Iris pigment epithelial cell (primary cell): ENCODE results near the gene CD163L1.
"Not testable (repeated sequence)": the region's sequence is repeated elsewhere in the genome, so short reads cannot be mapped to it uniquely, and the experiment has no call there.

ENCODE experiments used
- DNase-seq: peaks from one replicate; pipeline ENCODE4 v3.0.0-alpha.2; 2011; ENCODE audit warnings: low read depth

The CD163L1 gene

DNA sequence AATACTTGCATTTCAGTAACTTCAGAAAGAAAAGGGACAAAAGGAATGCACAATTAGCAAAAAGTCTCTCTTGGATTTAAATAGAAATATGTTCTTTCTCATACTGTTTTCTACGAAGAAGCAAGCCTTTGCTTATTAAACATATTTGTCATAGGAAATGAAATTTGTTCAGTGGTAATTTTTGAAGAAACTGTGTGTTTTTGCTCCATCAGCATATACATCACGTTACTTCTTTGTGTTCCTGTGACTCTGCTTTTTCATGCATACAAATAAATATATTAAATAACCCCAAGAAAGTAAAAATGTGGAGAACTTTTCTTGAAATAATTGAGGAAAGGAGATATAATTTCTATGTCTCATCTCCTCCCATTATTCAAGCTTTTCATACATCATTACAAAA, 39.7 kb downstream of the CD163L1 start:
- no peak for DNase-seq

DNA sequence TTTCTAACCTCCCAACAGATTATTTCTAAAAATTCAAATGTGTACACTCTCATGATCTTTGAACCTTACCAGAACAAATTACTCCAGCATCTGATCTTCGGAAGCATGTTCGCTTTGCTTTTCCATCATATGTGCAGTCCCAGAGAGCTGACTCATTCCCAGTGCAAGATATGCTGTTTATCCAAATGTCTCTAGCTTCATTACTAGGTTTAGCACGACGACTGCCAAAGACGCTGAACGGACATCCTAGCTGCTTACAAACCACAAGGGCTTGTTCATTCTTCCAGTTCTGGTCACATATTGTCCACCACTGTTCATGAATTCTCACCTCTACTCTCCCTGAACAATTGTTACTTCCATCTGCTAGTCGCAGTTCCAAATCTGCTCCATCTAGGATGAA, 40.5 kb downstream of the CD163L1 start:
- DNase-seq = peak; percentile 1

DNA sequence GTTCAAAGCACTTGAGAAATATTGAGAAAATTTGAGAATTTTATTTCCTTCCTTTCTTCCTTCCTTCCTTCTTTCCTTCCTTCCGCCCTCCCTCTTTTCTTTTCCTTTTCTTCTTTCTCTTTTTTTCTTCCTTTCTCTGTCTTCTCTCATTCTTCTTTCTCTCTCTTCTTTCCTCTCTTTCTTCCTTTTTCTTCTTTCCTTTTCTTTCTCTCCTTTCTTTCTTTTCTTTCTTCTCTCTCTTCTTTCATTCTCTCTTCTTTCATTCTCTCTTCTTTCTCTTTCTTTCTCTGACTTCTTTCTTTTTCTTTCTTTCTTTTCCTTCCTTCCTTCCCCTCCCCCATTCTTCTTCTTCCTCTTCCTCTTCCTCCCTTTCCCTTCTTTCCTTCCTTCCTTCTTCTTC, 44.9 kb downstream of the CD163L1 start:
- DNase-seq = no peak

DNA sequence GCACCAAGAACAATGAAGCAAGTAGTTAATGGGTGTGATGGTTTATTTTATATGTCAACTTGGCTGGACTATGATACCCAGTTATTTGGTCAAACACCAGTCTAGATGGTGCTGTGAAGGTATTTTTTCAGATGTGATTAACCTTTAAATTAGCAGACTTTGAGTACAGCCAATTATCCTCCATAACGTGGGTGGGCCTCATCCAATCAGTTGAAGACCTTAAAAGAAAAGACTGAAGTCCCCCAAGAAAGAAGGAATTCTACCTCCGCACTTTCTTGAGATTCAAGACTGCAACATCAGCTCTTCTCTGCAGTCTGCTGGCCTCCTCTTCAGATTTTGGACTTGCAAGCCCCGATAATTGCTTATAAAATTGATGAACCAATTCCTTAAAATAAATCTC, 47.5 kb downstream of the CD163L1 start:
- no peak for DNase-seq

DNA sequence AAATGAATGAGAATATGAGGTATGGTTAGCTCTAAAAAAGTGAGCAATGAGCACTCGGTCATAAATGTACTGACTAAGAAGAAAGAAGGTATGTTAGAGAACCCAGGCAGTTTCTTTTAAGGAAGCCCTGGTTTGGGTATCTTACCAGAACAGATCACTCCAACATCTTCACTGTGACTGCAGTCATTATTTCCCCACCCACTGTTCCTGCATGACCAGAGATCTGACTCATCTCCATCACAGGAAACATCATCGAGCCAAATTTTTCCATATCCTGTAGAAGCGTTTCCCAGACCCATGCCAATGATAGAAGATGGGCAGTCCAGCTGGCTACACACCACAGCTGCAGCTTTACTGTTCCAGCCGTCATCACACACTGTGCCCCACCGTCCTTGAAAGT, 48.0 kb downstream of the CD163L1 start:
- peak; percentile 9 for DNase-seq

DNA sequence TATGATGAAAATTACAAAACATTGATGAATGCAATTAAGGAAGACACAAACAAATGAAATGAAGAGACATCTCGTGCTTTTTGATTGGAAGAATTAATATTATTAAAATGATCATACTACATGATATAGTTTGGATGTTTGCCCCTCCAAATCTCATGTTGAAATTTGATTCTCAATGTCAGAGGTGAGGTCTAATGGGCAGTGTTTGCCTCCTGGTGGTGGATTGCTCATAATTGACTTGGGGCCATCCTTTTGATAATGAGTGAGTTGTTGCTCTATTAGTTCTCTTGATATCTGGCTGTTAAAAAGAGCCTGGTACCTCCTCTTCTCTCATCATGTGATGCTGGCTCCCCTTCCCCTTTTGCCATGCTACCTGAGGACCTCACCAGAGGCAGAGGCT, 56.7 kb downstream of the CD163L1 start:
- DNase-seq = no peak

DNA sequence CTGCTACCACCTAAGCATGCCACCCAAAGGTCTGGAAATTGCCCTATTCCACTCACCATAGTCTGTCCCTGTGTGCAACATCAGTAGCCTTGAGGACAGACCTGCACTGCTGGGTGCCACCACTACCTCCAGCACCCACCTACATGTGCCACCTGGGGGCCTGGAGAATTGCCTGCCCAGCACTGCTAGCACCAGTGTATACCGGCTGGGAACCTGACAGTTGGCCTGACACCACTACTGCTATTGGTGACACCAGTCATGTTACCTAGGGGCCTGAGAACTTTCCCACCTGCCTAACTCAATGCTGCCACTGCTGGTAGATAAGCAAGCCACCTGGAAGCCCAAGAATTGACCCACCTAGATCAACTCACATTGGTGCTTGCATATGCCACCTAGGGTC, 60.8 kb downstream of the CD163L1 start:
- DNase-seq = no peak

DNA sequence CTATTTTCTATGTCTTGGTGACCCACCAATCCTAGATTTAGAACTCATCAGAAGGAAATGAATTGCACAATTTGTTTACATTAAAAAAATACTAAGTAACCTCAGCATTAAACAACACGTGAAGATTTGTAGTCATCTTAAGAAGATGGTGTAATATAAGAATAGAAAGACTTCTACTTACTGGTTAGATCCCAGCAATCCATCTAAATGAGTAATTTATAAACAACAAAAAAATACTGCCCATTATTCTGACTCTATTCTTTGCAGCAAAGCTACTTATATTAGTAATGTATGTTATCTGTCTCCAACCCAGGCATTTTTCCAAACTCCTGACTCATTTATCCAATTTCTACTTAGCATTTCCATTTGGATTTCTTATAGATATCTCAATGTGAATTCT, 67.8 kb downstream of the CD163L1 start:
- DNase-seq = peak; percentile 28

DNA sequence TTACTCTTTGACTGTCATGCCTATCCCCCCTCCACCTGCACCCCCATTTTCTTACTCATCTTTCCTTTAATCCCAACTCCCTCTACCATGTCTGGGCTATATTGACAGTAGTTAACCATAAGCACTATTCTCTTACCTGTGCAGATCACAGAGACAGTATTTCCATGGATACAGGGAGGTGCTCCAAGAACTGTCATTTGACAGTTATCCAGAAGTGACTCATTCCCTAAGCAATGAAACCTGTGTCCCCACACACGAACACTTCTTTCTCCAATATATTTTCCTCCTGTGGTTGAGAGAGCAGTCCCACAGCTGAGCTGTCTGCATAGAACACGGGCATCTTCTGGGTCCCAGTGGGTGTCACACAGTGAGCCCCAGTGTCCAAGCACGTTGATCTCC, 68.8 kb downstream of the CD163L1 start:
- no peak for DNase-seq

DNA sequence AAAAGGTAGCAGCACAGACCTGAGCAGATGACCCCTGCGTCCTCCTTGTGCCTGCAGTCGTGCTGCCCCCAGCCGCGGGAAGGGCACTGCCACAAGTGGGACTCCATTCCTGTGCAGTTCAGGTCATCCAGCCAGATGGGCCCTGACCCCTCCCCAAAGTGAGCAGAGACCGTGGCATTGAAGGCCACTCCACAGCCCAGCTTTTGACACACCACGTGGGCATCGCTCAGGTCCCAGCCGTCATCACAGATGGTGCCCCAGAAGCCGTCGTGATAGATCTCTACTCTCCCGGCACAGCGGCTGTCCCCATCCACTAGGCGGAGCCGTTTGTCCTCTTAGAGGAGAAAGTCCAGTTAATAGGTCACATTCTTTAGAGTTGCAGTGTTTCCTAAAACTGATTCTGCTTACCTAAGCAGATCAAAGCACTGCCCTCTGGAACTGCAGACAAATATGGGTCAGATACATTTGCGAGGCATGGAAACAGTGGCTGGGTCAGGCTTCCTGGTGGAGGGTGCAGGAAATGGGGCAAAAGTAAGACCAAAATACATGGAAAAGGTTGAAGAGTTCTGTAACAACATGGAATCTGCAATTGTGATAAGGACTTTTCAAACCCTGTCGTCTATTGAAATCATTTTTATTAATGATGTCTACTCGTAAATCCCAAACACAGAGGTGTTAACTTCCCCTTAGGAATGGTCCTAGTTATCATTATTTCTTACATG, 69.4 kb downstream of the CD163L1 start:
- peak; percentile 11 for DNase-seq

DNA sequence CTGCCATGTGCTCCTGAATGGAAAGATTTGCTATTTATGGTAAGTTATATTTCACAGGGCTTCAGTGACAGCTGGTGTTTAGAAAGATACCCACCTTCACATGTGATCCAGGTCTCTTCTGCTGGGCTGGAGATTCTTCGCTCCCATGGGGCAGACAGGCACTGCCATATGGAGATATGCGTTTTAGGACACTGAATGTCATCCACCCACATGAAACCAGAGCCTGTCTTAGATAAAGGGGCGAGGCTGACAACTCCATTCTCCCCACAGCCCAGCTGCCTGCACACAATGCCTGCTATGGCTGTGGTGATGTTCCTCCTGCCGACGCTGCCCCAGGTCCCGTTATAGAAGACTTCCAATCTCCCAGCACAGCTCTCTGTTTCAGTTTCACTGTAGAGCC, 70.7 kb downstream of the CD163L1 start:
- no peak for DNase-seq

DNA sequence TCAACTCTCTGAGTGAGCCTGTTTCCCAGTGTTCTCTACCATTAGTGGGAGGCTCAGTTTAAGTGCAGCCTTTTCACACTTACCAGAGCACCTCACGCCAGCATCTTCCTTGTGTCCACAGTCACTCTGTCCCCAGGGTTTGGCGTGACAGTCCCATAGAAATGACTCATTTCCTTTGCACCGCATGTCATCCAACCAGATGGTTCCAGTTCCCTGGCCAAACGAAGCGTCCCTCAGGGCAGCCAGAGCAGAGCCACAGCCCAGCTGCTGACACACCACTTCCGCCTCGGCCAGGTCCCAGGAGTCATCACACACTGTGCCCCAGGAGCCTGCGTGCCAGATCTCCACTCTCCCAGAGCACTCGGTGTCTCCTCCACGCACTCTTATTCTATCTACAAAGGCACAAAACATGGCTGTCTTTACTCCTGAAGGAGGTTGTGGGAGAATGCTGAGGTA, 74.7 kb downstream of the CD163L1 start:
- no peak for DNase-seq

DNA sequence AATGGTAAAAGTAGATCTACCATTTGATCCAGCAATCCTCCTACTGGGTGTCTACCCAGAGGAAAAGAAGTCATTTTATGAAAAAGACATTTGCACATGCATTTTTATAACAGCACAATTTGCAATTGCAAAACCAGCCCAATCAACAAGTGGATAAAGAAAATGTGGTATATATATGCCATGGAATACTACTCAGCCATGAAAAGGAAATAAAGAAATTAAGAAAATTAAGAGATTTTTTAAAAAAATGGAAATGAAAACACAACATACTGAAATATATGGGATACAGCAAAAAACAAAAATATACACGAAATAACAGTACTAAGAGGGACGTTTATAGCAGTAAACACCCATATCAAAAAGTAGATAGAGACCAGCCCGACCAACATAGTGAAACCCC, 81.2 kb downstream of the CD163L1 start:
- no peak for DNase-seq

DNA sequence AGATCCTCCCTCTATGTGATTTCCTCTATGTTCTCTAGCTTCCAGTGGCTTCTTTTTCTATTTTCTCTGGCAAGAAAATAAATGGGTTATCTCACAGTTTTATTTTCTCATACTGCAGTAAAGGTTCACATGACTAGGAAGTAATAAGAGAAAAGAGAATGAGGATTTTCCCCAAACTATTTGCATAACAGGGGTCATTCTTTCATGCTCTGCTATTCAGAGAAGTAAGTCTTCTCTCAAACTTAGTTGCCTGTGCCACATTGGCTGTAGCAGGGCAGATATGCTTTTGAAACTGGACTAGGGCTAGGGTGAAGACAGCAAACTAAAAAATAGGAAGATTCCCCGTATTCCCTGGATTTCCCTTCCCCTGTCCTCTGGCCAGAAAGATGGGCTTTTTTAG, 82.7 kb downstream of the CD163L1 start:
- DNase-seq = no peak

DNA sequence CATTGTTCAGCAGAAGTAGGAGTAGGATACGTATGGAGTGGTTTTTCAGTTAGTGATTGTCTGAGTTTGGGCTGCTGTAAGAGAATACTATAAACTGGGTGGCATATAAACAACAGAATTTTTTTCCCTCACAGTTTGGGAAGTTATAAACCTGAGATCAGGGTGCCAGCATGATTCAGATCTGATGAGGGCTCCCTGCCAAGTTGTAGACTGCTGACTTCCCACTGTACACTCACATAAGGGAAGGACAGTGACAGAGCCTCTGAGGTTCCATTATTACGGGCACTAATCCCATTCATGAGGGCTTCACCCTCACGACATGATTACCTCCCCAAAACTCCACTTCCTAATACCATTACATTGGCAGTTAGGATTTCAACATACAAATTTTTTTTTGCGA, 89.4 kb downstream of the CD163L1 start:
- DNase-seq = peak; percentile 5

DNA sequence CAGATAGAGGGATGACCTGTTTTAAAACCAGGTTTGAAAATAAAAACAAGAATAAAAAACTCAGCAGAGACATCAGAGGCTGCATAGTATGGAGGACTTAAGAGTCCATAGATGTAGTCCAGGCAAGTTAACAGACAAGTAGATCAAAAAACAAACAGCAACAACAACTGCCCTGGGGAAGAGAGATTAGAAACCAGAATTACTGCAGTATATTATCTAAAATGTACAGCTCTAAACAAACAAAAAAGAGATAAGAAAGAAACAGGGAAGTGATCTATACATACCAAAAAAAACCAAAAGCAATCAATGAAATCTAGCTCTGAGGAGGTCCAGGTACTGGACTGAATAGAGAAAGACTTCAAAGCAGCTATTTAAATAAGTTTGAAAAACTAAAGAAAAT, 91.3 kb downstream of the CD163L1 start:
- DNase-seq = no peak

DNA sequence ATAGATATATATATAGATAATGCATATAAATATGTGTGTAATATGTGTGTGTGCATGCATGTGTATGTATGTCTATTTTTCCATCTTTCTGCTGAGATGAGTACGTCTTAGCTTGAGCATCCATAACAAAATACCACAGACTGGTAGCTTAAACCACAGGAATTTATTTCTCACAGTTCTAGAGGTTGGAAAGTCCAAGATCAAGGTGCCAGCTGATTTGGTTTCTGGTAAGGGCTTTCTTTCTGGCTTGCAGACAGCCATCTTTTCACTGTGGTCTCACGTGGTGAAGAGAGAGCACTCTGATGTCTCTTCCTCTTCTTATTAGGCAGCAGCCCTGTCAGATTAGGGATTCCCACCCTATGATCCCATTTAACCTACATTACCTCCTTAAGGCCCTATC, 92.8 kb downstream of the CD163L1 start:
- no peak for DNase-seq

DNA sequence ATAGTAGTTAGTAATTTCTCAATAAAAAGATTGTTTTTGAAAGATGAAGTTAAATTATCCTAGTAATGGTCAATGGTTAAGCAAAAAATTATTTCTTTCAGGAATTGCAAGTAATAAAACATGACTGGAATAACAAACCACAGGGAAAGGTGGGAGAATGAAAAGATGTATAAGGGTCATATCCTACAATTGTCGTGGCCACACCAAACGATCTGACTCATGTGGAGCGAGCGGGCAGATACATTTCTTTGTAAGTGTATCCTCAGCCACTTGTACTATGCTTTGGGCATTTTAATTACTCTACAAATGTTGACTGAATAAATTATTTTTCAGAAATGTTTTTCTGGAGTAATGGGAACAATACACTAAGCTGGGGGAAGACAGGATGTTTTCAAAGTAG, 94.5 kb downstream of the CD163L1 start:
- DNase-seq = no peak

DNA sequence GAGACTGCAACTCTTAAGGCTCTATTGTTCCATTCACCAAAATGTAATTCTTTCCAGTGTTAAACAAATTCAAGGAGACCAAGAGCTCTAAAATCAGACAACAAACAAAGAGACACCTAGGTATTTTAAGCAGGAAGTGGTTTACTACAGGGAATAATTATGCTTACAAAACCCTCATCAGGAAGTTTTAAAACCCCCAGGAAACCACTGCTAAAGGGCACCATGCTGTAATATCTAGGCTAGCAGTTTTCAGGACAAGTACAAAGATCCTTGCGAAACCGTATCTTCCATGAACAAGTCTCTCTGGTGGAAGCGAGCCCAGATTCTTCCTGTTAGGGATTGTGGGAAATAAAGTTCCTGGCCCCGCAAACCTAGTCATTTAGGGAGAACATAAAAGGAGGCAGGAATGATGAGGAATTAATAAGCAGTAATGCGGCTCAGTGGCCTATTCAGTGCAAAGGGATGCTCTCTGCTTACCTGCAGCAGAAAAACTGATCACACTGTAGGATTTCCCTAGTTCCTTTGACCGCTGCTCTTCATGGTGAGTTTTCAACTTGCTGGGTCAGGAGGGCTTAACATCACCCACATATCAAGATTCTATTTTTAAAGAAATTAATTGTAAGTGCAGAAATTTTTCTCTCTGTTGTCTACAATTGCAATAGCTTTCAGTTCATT, 97.3 kb downstream of the CD163L1 start:
- no peak for DNase-seq

DNA sequence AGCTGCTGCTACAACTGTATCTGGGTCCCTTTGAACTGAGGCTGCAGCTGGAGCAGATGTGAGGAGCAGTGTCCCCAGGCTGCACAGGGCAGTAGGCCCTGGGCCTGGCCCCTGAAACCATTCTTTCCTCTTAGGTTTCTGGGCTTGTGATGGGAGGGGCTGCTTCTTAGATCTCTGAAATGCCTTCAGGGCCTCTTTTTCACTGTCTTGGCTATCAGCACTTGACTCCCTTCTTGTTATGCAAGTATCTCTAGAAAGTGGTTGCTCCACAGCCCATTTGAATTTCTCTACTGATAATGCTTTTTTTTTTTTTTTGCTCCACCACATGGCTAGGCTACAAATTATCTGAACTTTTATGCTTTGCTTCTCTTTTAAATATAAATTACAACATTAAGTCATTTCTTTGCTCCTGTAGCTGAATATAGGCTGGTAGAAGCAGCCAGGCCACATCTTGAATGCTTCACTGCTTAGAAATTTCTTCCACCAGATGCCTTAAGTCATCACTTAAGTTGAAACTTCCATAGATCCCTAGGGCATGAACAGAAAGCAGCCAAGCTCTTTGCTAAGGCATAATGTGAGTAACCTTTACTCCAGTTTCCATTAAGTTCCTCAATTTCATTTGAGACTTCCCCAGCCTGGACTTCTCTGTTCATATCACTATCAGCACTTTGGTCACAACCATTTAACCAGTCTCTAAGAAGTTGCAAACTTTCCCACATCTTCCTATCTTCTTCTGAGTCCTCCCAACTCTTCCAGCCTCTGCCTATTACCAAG, 98.9 kb downstream of the CD163L1 start:
- no peak for DNase-seq

DNA sequence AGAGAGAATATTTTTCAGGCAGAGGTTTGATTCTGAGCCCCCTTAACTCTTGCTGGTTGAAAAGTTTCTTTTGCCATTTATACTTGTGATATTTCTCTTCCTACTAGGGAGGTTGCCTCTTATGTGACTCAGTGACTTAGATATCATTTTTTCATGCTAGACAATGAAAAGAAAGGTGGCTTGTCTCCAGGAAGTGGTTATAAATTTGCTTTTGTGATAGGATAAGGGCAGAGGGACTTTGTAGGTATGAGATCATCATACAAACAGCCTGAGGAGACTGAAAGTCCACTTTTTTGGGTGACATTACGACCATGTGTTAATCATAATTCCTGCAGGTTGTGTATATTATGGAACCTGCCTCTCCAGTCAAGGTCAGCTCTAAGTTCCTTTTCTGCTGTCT, 104.3 kb downstream of the CD163L1 start:
- DNase-seq = no peak

DNA sequence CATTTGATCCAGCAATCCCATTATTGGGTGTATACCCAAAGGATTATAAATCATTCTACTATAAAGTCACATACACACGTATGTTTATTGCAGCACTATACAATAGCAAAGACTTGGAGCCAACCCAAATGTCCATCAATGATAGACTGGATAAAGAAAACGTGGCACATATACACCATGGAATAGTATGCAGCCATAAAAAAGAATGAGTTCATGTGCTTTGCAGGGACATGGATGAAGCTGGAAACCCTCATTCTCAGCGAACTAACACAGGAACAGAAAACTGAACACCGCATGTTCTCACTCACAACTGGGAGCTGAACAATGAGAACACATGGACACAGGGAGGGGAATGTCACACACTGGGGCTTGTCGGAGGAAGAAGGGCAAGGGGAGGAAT, 106.2 kb downstream of the CD163L1 start:
- DNase-seq = not testable (repeated sequence)

DNA sequence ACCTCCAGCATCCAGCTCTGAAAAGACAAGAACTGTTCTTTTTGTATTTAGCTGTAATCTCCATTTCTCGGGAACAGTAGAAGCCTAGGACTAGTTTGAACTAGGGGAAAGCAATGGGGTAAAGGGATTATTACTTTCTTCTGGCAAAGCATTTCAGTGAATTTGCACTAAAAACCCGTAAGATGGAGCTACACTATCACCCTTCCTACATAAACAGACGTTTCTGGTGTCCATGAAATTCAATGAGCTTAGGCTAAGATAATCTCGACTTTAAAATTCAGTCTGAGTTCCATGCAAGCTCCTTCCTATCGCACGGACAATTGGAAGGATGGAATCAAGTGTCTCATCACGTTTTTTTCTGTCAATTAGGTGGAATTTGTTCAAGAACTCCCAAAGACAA, 116.0 kb downstream of the CD163L1 start:
- DNase-seq = no peak
